SK-N-SH (cell line): Measurements from ENCODE around the gene WFDC10A. TPM values are rescaled to one million over a fixed set of nuclear protein-coding genes. Genes with fewer than 3 reads are reported as not detected.

Experiments
- CTCF ChIA-PET: fragments of 300-600, 350-600 bp; formaldehyde crosslinking; extraction: SDS; loops from one replicate; lab custom pipeline; 2021; lab: Yijun Ruan, JAX
- POLR2A ChIA-PET: fragments of 350-600 bp; sonication (Branson Sonifier 250); formaldehyde crosslinking; extraction: SDS; loops from one replicate; lab custom pipeline; 2020; ENCODE audit warnings: antibody characterized with exemption, inconsistent platforms; lab: Yijun Ruan, JAX
- DNase-seq: peaks from one replicate; pipeline ENCODE4 v3.0.0; 2012
- H2AFZ ChIP-seq: fragments of 200-600 bp; sonication (generic); 2 replicates; pipeline ENCODE4 v1.8.1; 2016; ENCODE audit warnings: antibody characterized with exemption, mild to moderate bottlenecking, low read depth
- H3F3A ChIP-seq: fragments of 200-600 bp; sonication (generic); replicated peaks from 2 replicates; pipeline ENCODE3; 2016; ENCODE audit warnings: antibody characterized with exemption, mild to moderate bottlenecking; ENCODE audit not compliant: insufficient read depth
- H3K27ac ChIP-seq, 2 experiments: fragments of 200-500 bp in 1 of 2; fragments of 200-600 bp in 1 of 2; sonication (Bioruptor generic) in 1 of 2; sonication (generic), shearing (Covaris generic) in 1 of 2; 2 replicates each; pipeline versions ENCODE4 v1.5.1 to v1.6.1; 2014 to 2016; ENCODE audit warnings: low read depth in 2 of 2, inconsistent platforms in 1 of 2, low read length in 1 of 2, mild to moderate bottlenecking in 1 of 2, mixed read lengths in 1 of 2
- H3K27me3 ChIP-seq: fragments of 200-600 bp; sonication (generic), shearing (Covaris generic); 2 replicates; pipeline ENCODE4 v1.6.1; 2016; ENCODE audit warnings: mixed run types; ENCODE audit not compliant: insufficient read depth
- H3K36me3 ChIP-seq, 2 experiments: fragments of 200-500 bp in 1 of 2; fragments of 200-600 bp in 1 of 2; sonication (Bioruptor generic) in 1 of 2; sonication (generic) in 1 of 2; replicated peaks in 1 of 2; 2 replicates each; pipeline versions ENCODE3 to v1.5.1; 2014 to 2016; ENCODE audit warnings: low read length in 1 of 2, mild to moderate bottlenecking in 1 of 2; ENCODE audit not compliant: insufficient read depth in 2 of 2, control insufficient read depth in 1 of 2
- H3K4me1 ChIP-seq, 2 experiments: fragments of 200-500 bp in 1 of 2; fragments of 200-600 bp in 1 of 2; sonication (Bioruptor generic) in 1 of 2; sonication (generic), shearing (Covaris generic) in 1 of 2; 2 replicates each; pipeline versions ENCODE4 v1.5.1 to v1.6.1; 2014 to 2016; ENCODE audit warnings: low read depth in 1 of 2, low read length in 1 of 2, mixed run types in 1 of 2; ENCODE audit not compliant: insufficient read depth in 2 of 2, control insufficient read depth in 1 of 2
- H3K4me2 ChIP-seq: fragments of 200-600 bp; sonication (generic), shearing (Covaris generic); 2 replicates; pipeline ENCODE4 v1.6.1; 2017; ENCODE audit warnings: mixed run types
- H3K4me3 ChIP-seq, 2 experiments: fragments of 200-500 bp in 1 of 2; fragments of 200-600 bp in 1 of 2; sonication (Bioruptor generic) in 1 of 2; sonication (generic), shearing (Covaris generic) in 1 of 2; 2 replicates each; pipeline versions ENCODE4 v1.5.1 to v1.8.1; 2014 to 2016; ENCODE audit warnings: low read depth in 2 of 2, inconsistent platforms in 1 of 2, low read length in 1 of 2, mild to moderate bottlenecking in 1 of 2, mixed read lengths in 1 of 2, moderate library complexity in 1 of 2
- H3K79me2 ChIP-seq: fragments of 200-600 bp; sonication (generic); 2 replicates; pipeline ENCODE4 v1.8.1; 2017; ENCODE audit warnings: mild to moderate bottlenecking; ENCODE audit not compliant: insufficient read depth
- H3K9ac ChIP-seq: fragments of 200-600 bp; sonication (generic); 2 replicates; pipeline ENCODE4 v1.6.1; 2017; ENCODE audit warnings: mixed run types
- H3K9me2 ChIP-seq: fragments of 200-600 bp; sonication (generic); 2 replicates; pipeline ENCODE4 v1.6.1; 2017; ENCODE audit warnings: mixed run types
- H3K9me3 ChIP-seq: fragments of 200-600 bp; sonication (generic); 2 replicates; pipeline ENCODE4 v1.6.1; 2017; ENCODE audit warnings: mixed run types, mild to moderate bottlenecking, moderate library complexity
- H4K20me1 ChIP-seq: fragments of 200-600 bp; sonication (generic); 2 replicates; pipeline ENCODE4 v1.6.1; 2017; ENCODE audit warnings: mild to moderate bottlenecking, mixed run types; ENCODE audit not compliant: insufficient read depth
- CHD2 ChIP-seq: fragments of 150-350 bp; IDR thresholded peaks from 2 replicates; pipeline ENCODE4 v1.6.1; 2018; ENCODE audit warnings: low read length; ENCODE audit not compliant: partially characterized antibody
- EP300 ChIP-seq, 2 experiments: IDR thresholded peaks; 2 replicates each; pipeline versions ENCODE4 v1.4.0 to v1.6.1; 2012; ENCODE audit warnings: borderline replicate concordance in 1 of 2, low read depth in 1 of 2, low read length in 1 of 2
- FOSL2 ChIP-seq: IDR thresholded peaks from 2 replicates; pipeline ENCODE4 v1.4.0; 2012; ENCODE audit warnings: low read depth, mild to moderate bottlenecking, moderate library complexity, borderline replicate concordance
- FOXJ3 ChIP-seq: sonication (generic); formaldehyde crosslinking; IDR thresholded peaks from 2 replicates; pipeline ENCODE4 v1.5.1; 2020; ENCODE audit warnings: mild to moderate bottlenecking, missing genetic modification reagents
- GABPA ChIP-seq: IDR thresholded peaks from 2 replicates; pipeline ENCODE4 v1.4.0; 2012; ENCODE audit warnings: low read depth, mild to moderate bottlenecking
- JUND ChIP-seq: IDR thresholded peaks from 2 replicates; pipeline ENCODE4 v1.4.0; 2012
- NFIC ChIP-seq: IDR thresholded peaks from 2 replicates; pipeline ENCODE4 v1.4.0; 2012; ENCODE audit warnings: borderline replicate concordance
- NRF1 ChIP-seq: IDR thresholded peaks from 2 replicates; pipeline ENCODE4 v1.6.1; 2012; ENCODE audit warnings: low read depth, mild to moderate bottlenecking, low read length
- POLR2AphosphoS5 ChIP-seq: IDR thresholded peaks from 2 replicates; pipeline ENCODE4 v1.6.1; 2012; ENCODE audit warnings: low read depth, low read length
- RXRA ChIP-seq: IDR thresholded peaks from 2 replicates; pipeline ENCODE4 v1.4.0; 2012; ENCODE audit warnings: low read depth, mild to moderate bottlenecking, borderline replicate concordance
- SIN3A ChIP-seq: IDR thresholded peaks from 2 replicates; pipeline ENCODE4 v1.6.1; 2012; ENCODE audit warnings: low read depth, mild to moderate bottlenecking, low read length, moderate library complexity, borderline replicate concordance
- TCF12 ChIP-seq: IDR thresholded peaks from 2 replicates; pipeline ENCODE4 v1.4.0; 2012
- TEAD4 ChIP-seq: IDR thresholded peaks from 2 replicates; pipeline ENCODE4 v1.4.0; 2012; ENCODE audit warnings: mild to moderate bottlenecking, borderline replicate concordance; ENCODE audit not compliant: insufficient read depth
- USF1 ChIP-seq: IDR thresholded peaks from 2 replicates; pipeline ENCODE4 v1.4.0; 2012; ENCODE audit warnings: low read depth, borderline replicate concordance
- YY1 ChIP-seq: IDR thresholded peaks from 2 replicates; pipeline ENCODE4 v1.4.0; 2012; ENCODE audit warnings: low read depth, mild to moderate bottlenecking
- whole genome bisulfite sequencing: methylation state at CpG from one replicate; pipeline ENCODE4 v1.1.6; 2017; ENCODE audit warnings: low lambda C conversion rate; 5-methylcytosine and 5-hydroxymethylcytosine counted together
- polyA plus RNA-seq, 3 experiments: library from polyadenylated mRNA; depleted of rRNA; stranded (reverse); fragments of >200 nt; gene quantifications; 2 replicates each; pipeline ENCODE4 v1.2.3, GENCODE V29; 2012
- TF ChIP-seq, protein P1 (sequence below): fragments of 200-600 bp; sonication (generic); IDR thresholded peaks from 2 replicates; pipeline ENCODE4 v1.6.1; 2017; ENCODE audit warnings: antibody characterized with exemption, mild to moderate bottlenecking, moderate library complexity
- TF ChIP-seq, protein P2 (sequence below): IDR thresholded peaks from 2 replicates; pipeline ENCODE4; 2012
- TF ChIP-seq, protein P3 (sequence below): fragments of 150-350 bp; IDR thresholded peaks from 2 replicates; pipeline ENCODE4 v1.6.1; 2016; ENCODE audit warnings: mild to moderate bottlenecking, low read depth, low read length

The WFDC10A gene
- polyA plus RNA-seq, 1 of the 3 experiments (the other 2 are of a cell fraction): not detected

- no peak overlapping the region for H3K4me2 ChIP-seq
- no peak for DNase-seq
- CTCF ChIA-PET: no interaction called here
These were observed 7.9 kb upstream of the WFDC10A start for GRCh38 chr20:45621593-45621992.

DNA sequence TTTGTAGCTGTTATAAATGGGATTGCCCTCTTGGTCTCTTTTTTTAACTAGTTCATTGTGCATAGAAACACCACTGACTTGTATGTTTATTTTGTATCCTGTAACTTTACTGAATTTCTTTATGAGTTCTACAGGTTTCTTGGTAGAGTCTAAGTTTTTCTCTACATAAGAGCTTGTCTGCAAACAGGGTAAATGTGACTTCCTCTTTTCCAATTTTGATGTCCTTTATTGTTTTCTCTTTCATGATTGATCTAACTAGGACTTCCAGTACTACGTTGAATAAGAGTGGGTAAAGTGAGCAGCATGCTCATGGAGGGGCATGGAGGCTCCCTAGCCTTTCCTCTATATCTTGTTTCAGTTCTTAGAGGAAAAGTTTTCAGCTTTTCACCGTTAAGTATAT is 3.0 kb upstream of the WFDC10A start:
- WGBS: 3% methylated on average over 2 of the region's 2 CpGs
- POLR2A ChIA-PET: no interaction called here
- TF ChIP-seq GABPA: no peak
- TF ChIP-seq RXRA: no peak
- TF ChIP-seq JUND: no peak
- TF ChIP-seq EP300 (IDR thresholded peaks at IDR 0.05; ENCODE audit: borderline replicate concordance in 1 of 2, low read depth in 1 of 2, low read length in 1 of 2): no peak
- no peak for TF ChIP-seq CHD2
- TF ChIP-seq FOSL2: no peak
- TF ChIP-seq YY1: no peak
- TF ChIP-seq, protein P1, sequence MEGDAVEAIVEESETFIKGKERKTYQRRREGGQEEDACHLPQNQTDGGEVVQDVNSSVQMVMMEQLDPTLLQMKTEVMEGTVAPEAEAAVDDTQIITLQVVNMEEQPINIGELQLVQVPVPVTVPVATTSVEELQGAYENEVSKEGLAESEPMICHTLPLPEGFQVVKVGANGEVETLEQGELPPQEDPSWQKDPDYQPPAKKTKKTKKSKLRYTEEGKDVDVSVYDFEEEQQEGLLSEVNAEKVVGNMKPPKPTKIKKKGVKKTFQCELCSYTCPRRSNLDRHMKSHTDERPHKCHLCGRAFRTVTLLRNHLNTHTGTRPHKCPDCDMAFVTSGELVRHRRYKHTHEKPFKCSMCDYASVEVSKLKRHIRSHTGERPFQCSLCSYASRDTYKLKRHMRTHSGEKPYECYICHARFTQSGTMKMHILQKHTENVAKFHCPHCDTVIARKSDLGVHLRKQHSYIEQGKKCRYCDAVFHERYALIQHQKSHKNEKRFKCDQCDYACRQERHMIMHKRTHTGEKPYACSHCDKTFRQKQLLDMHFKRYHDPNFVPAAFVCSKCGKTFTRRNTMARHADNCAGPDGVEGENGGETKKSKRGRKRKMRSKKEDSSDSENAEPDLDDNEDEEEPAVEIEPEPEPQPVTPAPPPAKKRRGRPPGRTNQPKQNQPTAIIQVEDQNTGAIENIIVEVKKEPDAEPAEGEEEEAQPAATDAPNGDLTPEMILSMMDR: no peak
- no peak for TF ChIP-seq TCF12
- TF ChIP-seq FOXJ3 (CRISPR knock-in tag): no peak
- no peak for TF ChIP-seq USF1
- TF ChIP-seq, protein P2, sequence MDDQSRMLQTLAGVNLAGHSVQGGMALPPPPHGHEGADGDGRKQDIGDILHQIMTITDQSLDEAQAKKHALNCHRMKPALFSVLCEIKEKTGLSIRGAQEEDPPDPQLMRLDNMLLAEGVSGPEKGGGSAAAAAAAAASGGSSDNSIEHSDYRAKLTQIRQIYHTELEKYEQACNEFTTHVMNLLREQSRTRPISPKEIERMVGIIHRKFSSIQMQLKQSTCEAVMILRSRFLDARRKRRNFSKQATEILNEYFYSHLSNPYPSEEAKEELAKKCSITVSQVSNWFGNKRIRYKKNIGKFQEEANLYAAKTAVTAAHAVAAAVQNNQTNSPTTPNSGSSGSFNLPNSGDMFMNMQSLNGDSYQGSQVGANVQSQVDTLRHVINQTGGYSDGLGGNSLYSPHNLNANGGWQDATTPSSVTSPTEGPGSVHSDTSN: no peak
- no peak for TF ChIP-seq POLR2AphosphoS5

More at GRCh38 chr20:45621593-45621992, 7.9 kb upstream of the WFDC10A start:
- TF ChIP-seq POLR2AphosphoS5: no peak
- no peak for TF ChIP-seq RXRA
- TF ChIP-seq NFIC: no peak
- no peak for TF ChIP-seq TEAD4
- TF ChIP-seq GABPA: no peak
- TF ChIP-seq, protein P1: no peak
- TF ChIP-seq NRF1: no peak
- TF ChIP-seq SIN3A: no peak
- TF ChIP-seq, protein P2: no peak
- TF ChIP-seq, protein P3, sequence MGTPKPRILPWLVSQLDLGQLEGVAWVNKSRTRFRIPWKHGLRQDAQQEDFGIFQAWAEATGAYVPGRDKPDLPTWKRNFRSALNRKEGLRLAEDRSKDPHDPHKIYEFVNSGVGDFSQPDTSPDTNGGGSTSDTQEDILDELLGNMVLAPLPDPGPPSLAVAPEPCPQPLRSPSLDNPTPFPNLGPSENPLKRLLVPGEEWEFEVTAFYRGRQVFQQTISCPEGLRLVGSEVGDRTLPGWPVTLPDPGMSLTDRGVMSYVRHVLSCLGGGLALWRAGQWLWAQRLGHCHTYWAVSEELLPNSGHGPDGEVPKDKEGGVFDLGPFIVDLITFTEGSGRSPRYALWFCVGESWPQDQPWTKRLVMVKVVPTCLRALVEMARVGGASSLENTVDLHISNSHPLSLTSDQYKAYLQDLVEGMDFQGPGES: no peak
- Histone ChIP-seq H3F3A (no peaks in the 10 kb centered on the region), H3K9me2 (no peaks in the 10 kb centered on the region), H3K79me2 (no peaks in the 10 kb centered on the region), H3K4me3 (no peak overlapping the region), H2AFZ (no peak overlapping the region), H3K27ac (no peak overlapping the region), H3K9ac (no peak overlapping the region), H3K4me1 (no peaks in the 10 kb centered on the region), H4K20me1 (no peaks in the 10 kb centered on the region), H3K9me3 (no peaks in the 10 kb centered on the region), H3K27me3 (peaks cover 6% of the 10 kb centered on the region; the same call in 1 of the 2 replicates), H3K36me3 (no peaks in the 10 kb centered on the region)
- 0% methylated on average over 2 of the region's 2 CpGs for WGBS
- POLR2A ChIA-PET: no interaction called here

More for the DNA sequence above, 3.0 kb upstream of the WFDC10A start:
- Histone ChIP-seq H4K20me1 (no peaks in the 10 kb centered on the region), H3K9me2 (no peaks in the 10 kb centered on the region), H3K9ac (no peak overlapping the region), H3K4me2 (no peak overlapping the region), H3K36me3 (no peaks in the 10 kb centered on the region), H3K4me1 (no peaks in the 10 kb centered on the region; a peak in 1 of 4 replicates), H3K79me2 (no peaks in the 10 kb centered on the region), H3K4me3 (no peak overlapping the region), H3K27ac (no peak overlapping the region), H3K27me3 (no peaks in the 10 kb centered on the region), H3K9me3 (no peaks in the 10 kb centered on the region), H3F3A (no peaks in the 10 kb centered on the region), H2AFZ (no peak overlapping the region)
- DNase-seq: no peak
- CTCF ChIA-PET: interaction anchor here (0.7 to 4.2 kb wide), 2 partner anchors 144 to 145 kb away, joined by 3 to 21 read pairs; no protein-coding TSS in a partner anchor
